ENCODE data around the gene KCNN2.

Gene KCNN2

GRCh38 chr5:114434396-114435219 is 72.7 kb downstream of the KCNN2 start:
- TF ChIP-seq, protein P1, sequence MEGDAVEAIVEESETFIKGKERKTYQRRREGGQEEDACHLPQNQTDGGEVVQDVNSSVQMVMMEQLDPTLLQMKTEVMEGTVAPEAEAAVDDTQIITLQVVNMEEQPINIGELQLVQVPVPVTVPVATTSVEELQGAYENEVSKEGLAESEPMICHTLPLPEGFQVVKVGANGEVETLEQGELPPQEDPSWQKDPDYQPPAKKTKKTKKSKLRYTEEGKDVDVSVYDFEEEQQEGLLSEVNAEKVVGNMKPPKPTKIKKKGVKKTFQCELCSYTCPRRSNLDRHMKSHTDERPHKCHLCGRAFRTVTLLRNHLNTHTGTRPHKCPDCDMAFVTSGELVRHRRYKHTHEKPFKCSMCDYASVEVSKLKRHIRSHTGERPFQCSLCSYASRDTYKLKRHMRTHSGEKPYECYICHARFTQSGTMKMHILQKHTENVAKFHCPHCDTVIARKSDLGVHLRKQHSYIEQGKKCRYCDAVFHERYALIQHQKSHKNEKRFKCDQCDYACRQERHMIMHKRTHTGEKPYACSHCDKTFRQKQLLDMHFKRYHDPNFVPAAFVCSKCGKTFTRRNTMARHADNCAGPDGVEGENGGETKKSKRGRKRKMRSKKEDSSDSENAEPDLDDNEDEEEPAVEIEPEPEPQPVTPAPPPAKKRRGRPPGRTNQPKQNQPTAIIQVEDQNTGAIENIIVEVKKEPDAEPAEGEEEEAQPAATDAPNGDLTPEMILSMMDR (IDR thresholded peaks at IDR 0.05; ENCODE audit: insufficient read depth, low read depth, low read length, missing control alignments) = no peak
- H3K4me3 ChIP-seq (ENCODE audit: low read length) = no peak overlapping the region
- no peak for DNase-seq (ENCODE audit: low read depth)

GRCh38 chr5:114435220-114435481 is 73.3 kb downstream of the KCNN2 start:
- DNase-seq (ENCODE audit: low read depth) = no peak
- H3K4me3 ChIP-seq (ENCODE audit: low read length) = no peak overlapping the region
- TF ChIP-seq, protein P1 (IDR thresholded peaks at IDR 0.05; ENCODE audit: insufficient read depth, low read depth, low read length, missing control alignments) = no peak

DNA sequence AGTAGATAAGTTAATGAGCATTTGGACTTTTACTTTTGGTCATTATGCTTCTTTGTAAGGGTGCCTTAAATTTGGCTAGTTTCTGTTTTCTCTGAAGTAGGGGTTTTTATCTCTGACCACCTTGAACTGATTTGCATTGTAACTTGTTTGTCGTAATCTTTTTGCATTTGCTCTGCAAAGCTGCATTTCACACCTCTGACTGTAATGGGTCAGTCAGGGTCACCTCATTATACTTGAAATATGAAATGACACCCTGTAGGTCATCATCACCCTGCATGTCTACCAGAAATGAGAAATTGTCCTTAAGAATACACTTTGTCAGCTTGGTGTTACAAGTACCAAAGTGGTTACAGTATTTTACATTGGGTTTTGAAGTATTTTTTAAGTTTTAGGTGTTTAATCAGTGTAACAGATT is 74.0 kb downstream of the KCNN2 start:
- TF ChIP-seq, protein P1 (IDR thresholded peaks at IDR 0.05; ENCODE audit: insufficient read depth, low read depth, low read length, missing control alignments) = no peak
- no peak overlapping the region for H3K4me3 ChIP-seq (ENCODE audit: low read length)
- no peak for DNase-seq (ENCODE audit: low read depth)

- TF ChIP-seq, protein P1 (IDR thresholded peaks at IDR 0.05; ENCODE audit: insufficient read depth, low read depth, low read length, missing control alignments) = no peak
- no peak overlapping the region for H3K4me3 ChIP-seq (ENCODE audit: low read length)
- no peak for DNase-seq (ENCODE audit: low read depth)
Measured at GRCh38 chr5:114437936-114438335, 76.1 kb downstream of the KCNN2 start.

GRCh38 chr5:114438471-114438870 is 76.6 kb downstream of the KCNN2 start:
- TF ChIP-seq, protein P1 (IDR thresholded peaks at IDR 0.05; ENCODE audit: insufficient read depth, low read depth, low read length, missing control alignments) = no peak
- no peak for DNase-seq (ENCODE audit: low read depth)
- H3K4me3 ChIP-seq (ENCODE audit: low read length) = no peak overlapping the region

GRCh38 chr5:114447084-114447773 is 85.4 kb downstream of the KCNN2 start:
- H3K4me3 ChIP-seq (ENCODE audit: low read length) = no peak overlapping the region
- peak; percentile 11 for DNase-seq (ENCODE audit: low read depth)
- TF ChIP-seq, protein P1 (IDR thresholded peaks at IDR 0.05; ENCODE audit: insufficient read depth, low read depth, low read length, missing control alignments) = peak; percentile 39
